ENCODE data around the gene ABCC1.

The ABCC1 gene

DNA sequence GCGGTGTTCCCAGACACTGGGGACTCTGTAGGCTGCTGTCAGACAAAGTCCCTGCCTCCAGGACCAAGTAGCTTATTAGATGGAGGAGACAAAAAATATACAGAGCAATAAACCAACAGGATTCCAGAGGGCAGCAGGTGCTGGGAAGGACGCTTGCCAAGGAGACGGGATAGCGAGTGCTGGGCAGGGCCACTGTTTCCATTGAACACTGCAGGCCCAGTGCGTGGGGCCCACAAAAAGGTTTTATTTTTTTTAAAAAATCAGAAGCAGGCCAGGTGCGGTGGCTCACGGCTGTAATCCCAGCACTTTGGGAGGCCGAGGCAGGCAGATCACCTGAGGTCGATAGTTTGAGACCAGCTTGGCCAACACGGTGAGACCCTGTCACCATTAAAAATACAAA, 189.6 kb downstream of the ABCC1 start:
- TF ChIP-seq, protein P1, sequence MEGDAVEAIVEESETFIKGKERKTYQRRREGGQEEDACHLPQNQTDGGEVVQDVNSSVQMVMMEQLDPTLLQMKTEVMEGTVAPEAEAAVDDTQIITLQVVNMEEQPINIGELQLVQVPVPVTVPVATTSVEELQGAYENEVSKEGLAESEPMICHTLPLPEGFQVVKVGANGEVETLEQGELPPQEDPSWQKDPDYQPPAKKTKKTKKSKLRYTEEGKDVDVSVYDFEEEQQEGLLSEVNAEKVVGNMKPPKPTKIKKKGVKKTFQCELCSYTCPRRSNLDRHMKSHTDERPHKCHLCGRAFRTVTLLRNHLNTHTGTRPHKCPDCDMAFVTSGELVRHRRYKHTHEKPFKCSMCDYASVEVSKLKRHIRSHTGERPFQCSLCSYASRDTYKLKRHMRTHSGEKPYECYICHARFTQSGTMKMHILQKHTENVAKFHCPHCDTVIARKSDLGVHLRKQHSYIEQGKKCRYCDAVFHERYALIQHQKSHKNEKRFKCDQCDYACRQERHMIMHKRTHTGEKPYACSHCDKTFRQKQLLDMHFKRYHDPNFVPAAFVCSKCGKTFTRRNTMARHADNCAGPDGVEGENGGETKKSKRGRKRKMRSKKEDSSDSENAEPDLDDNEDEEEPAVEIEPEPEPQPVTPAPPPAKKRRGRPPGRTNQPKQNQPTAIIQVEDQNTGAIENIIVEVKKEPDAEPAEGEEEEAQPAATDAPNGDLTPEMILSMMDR (IDR thresholded peaks at IDR 0.05; ENCODE audit: control insufficient read depth, insufficient read depth, low read depth, low read length, missing control alignments) = no peak
- no peak overlapping the region for H3K4me3 ChIP-seq (ENCODE audit: control insufficient read depth, low read depth, low read length)
- no peak for DNase-seq (ENCODE audit: low read depth)

DNA sequence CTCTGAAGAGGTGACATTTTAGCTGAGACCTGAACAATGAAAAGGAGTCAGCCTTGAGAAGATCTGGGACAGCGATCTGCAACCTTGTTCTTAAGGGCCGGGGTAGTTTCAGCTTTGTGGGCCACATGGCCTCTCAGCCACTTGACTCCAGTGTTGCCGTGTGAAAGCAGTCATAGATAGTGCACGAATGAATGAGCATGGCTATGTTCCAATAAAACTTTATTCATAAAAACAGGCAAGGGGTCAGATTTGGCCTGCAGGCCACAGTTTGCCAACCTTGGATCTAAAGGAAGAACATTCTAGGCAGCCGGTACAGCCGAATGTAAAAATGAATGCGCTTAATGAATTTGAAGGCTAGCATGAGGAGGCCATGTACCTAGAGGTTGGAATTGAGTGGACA, 190.4 kb downstream of the ABCC1 start:
- no peak for DNase-seq (ENCODE audit: low read depth)
- H3K4me3 ChIP-seq (ENCODE audit: control insufficient read depth, low read depth, low read length) = no peak overlapping the region
- TF ChIP-seq, protein P1 (IDR thresholded peaks at IDR 0.05; ENCODE audit: control insufficient read depth, insufficient read depth, low read depth, low read length, missing control alignments) = no peak

DNA sequence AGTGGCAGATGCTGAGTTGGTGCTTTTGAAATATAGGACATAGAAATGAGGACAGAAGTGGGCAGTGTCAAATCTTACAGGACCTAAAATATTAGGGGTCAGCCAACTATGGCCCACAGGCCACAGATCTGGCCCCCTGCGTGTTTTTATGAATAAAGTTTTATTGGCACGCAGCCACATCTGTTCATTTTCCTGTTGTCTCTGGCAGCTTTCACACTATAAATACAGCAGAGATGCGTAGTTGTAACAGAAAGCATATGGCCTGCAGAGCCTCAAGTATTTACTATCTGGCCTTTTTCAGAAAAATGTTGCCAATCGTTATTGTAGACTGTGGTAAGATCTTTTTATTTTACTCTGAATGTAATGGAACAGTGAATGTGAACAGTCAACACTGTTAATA, 191.1 kb downstream of the ABCC1 start:
- no peak for DNase-seq (ENCODE audit: low read depth)
- TF ChIP-seq, protein P1 (IDR thresholded peaks at IDR 0.05; ENCODE audit: control insufficient read depth, insufficient read depth, low read depth, low read length, missing control alignments) = no peak

DNA sequence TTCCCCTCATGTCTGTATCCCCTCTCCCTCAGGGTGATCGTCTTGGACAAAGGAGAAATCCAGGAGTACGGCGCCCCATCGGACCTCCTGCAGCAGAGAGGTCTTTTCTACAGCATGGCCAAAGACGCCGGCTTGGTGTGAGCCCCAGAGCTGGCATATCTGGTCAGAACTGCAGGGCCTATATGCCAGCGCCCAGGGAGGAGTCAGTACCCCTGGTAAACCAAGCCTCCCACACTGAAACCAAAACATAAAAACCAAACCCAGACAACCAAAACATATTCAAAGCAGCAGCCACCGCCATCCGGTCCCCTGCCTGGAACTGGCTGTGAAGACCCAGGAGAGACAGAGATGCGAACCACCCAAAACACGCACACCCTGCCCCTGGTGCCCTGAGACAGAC, 191.7 kb downstream of the ABCC1 start:
- DNase-seq (ENCODE audit: low read depth) = no peak
- TF ChIP-seq, protein P1 (IDR thresholded peaks at IDR 0.05; ENCODE audit: control insufficient read depth, insufficient read depth, low read depth, low read length, missing control alignments) = no peak
- H3K4me3 ChIP-seq (ENCODE audit: control insufficient read depth, low read depth, low read length) = no peak overlapping the region

More for the DNA sequence above, 191.1 kb downstream of the ABCC1 start:
- H3K4me3 ChIP-seq (ENCODE audit: control insufficient read depth, low read depth, low read length) = no peak overlapping the region

DNA sequence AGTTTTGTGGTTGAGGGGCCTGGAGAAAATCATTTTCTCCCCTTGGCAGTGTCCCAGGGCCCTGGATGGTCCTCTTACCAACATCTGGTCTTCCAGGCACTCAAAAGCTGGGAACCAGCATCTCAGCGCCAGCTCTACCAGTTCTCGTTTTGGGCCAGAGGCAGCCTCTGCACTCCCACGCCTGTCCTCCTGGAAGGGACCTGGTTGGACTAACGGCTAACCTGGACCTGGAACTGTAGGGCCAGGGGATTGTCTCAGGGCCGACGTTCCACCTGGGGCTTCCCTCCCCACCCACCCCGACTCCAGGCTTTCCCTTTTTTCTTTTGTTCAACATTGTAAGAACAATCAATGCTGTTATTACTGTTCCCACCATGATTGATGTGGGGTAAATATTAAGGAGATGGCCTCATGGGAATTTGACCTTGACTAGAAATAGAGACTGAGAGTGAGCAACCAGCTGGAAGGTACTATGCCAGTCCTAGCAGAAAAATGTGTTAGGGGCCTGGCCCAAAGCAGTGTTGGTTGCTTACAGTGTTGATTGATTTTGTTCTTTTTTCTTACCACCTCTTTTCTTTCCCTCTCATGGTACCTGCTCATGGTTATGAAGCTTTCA, 192.5 kb downstream of the ABCC1 start:
- no peak for DNase-seq (ENCODE audit: low read depth)
- TF ChIP-seq, protein P1 (IDR thresholded peaks at IDR 0.05; ENCODE audit: control insufficient read depth, insufficient read depth, low read depth, low read length, missing control alignments) = no peak
- H3K4me3 ChIP-seq (ENCODE audit: control insufficient read depth, low read depth, low read length) = no peak overlapping the region

DNA sequence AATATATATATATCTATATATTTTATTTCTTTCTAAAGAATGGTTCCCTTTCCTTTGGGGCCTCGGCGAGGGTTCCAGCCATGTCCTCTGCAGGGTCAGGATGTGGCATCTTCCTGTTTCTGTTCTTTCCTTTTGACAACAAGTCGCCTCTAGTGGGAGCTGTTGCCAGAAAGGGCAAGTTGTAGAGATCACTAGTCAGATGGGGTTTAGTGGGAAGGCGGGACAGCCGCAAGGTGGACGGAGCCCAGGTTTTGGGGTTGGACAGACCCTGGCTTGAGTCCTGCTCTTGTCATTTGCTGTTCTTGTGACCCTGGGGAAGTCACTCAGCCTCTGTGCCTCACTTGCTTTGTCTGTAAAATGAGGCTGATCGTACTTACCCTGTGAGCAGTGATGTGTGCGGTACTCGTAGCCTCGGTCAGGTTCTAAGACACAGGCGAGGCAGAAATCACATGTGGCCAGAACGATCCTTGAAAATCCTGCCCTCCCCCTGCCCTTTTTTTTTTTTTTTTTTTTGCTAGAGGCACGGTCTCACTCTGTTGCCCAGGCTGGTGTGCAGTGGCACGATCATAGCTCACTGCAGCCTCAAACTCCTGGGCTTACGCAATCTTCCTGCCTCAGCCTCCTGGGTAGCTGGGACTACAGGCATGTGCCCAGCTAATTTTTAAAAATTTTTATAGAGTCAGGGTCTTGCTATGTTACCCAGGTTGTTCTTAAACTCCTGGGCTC, 193.8 kb downstream of the ABCC1 start:
- no peak for DNase-seq (ENCODE audit: low read depth)
- H3K4me3 ChIP-seq (ENCODE audit: control insufficient read depth, low read depth, low read length) = no peak overlapping the region
- TF ChIP-seq, protein P1 (IDR thresholded peaks at IDR 0.05; ENCODE audit: control insufficient read depth, insufficient read depth, low read depth, low read length, missing control alignments) = peak; percentile 40
